ENCODE results near the gene CLCN7. TPM values are rescaled to one million over a fixed set of nuclear protein-coding genes. Genes with fewer than 3 reads are reported as not detected.

The CLCN7 gene
- total RNA-seq, 1 experiment from 2014 or later: 70.0 TPM

GRCh38 chr16:1450841-1451240 is 24.0 kb downstream of the CLCN7 start:
- WGBS (ENCODE audit: extremely low coverage, insufficient read length, low lambda C conversion rate): no CpG with 5 or more reads among the region's 21 CpGs

More at GRCh38 chr16:1450841-1451240, 24.0 kb downstream of the CLCN7 start:
- no peak overlapping the region for H2AFZ ChIP-seq (ENCODE audit: low read length)
- Mint-ChIP-seq H3K4me3 (no peak overlapping the region), H3K36me3 (ENCODE audit: insufficient read depth in 1 of 3, low read depth in 3 of 3) (peaks cover 0 to 33% (median 31%) of the 10 kb centered on the region in 3 experiments; a peak in 5 of 7 replicates), H3K4me1 (no peaks in the 10 kb centered on the region), H3K27ac (no peak overlapping the region), H3K27me3 (ENCODE audit: low read depth) (peaks cover 1% of the 10 kb centered on the region; the same call in 1 of the 2 replicates), H3K9me3 (no peaks in the 10 kb centered on the region)
- no peaks in the 10 kb centered on the region for H3K79me1 ChIP-seq (ENCODE audit: insufficient read depth, low read depth, low read length, poor library complexity, severe bottlenecking)
- H2BK15ac ChIP-seq (ENCODE audit: low read depth, low read length): no peak overlapping the region
- no peak for TF ChIP-seq CTCF (conservative IDR thresholded peaks at IDR 0.05)
- no peaks in the 10 kb centered on the region for H3K23me2 ChIP-seq (ENCODE audit: insufficient read length, low read depth, low read length, poor library complexity, severe bottlenecking)
- H3K27me3 ChIP-seq (ENCODE audit: insufficient read depth, low read length): no peaks in the 10 kb centered on the region
- no peak overlapping the region for H2BK120ac ChIP-seq (ENCODE audit: low read depth, low read length, poor library complexity, severe bottlenecking)
- no peak overlapping the region for H2AK5ac ChIP-seq (ENCODE audit: insufficient read length, low read length)
- peaks cover 2% of the 10 kb centered on the region for H4K20me1 ChIP-seq (ENCODE audit: control insufficient read depth, insufficient read depth, insufficient read length)
- H3K4ac ChIP-seq (ENCODE audit: low read depth, low read length): no peak overlapping the region
- H3K9ac ChIP-seq (ENCODE audit: extremely low read depth, insufficient read length, low read length): no peak overlapping the region
- H3K14ac ChIP-seq (ENCODE audit: insufficient read depth, low read length): no peak overlapping the region
- H3K23ac ChIP-seq (ENCODE audit: insufficient read length, low read depth, low read length): no peak overlapping the region
- no peak overlapping the region for H3K56ac ChIP-seq (ENCODE audit: insufficient read length, low read depth, low read length)
- H3K4me2 ChIP-seq (ENCODE audit: insufficient read depth, insufficient read length, low read length): no peak overlapping the region
- no peak overlapping the region for H3K27ac ChIP-seq (ENCODE audit: insufficient read length, low read depth, low read length)
- no peak for DNase-seq
- no peak overlapping the region for H2BK12ac ChIP-seq (ENCODE audit: insufficient read length, low read depth, low read length)
- H3K18ac ChIP-seq (ENCODE audit: insufficient read length, low read depth, low read length): no peak overlapping the region
- H3T11ph ChIP-seq (ENCODE audit: low read length): no peak overlapping the region
- H2BK20ac ChIP-seq (ENCODE audit: low read depth, low read length, poor library complexity, severe bottlenecking): no peak overlapping the region
- no peak overlapping the region for H4K8ac ChIP-seq (replicated peaks; ENCODE audit: insufficient read length, low read depth, low read length)
- H4K91ac ChIP-seq (ENCODE audit: insufficient read length, low read depth, low read length): no peak overlapping the region
- H4K5ac ChIP-seq (ENCODE audit: insufficient read length, low read depth, low read length): no peak overlapping the region
- no peaks in the 10 kb centered on the region for H3K4me1 ChIP-seq (ENCODE audit: insufficient read depth, low read length)
- no peaks in the 10 kb centered on the region for H3K9me3 ChIP-seq (ENCODE audit: control insufficient read depth, low read depth, low read length)
- H3K79me2 ChIP-seq (ENCODE audit: insufficient read depth, low read length): no peaks in the 10 kb centered on the region
- no peak overlapping the region for H2BK5ac ChIP-seq (ENCODE audit: insufficient read length, low read length)
